GM12891 (cell line): Measurements from ENCODE around the gene KCNG3.

Experiments used
- PAX5 ChIP-seq: IDR thresholded peaks from 2 replicates; pipeline ENCODE4 v1.6.1; 2011; ENCODE audit warnings: low read length, moderate library complexity, mild to moderate bottlenecking; ENCODE audit not compliant: insufficient read depth, severe bottlenecking
- POLR2A ChIP-seq: IDR thresholded peaks from 2 replicates; pipeline ENCODE4 v1.6.1; 2011; ENCODE audit warnings: low read depth, low read length, control low read depth
- POLR2AphosphoS5 ChIP-seq: IDR thresholded peaks from 2 replicates; pipeline ENCODE4 v1.6.1; 2011; ENCODE audit warnings: low read depth, low read length, control low read depth

DNA sequence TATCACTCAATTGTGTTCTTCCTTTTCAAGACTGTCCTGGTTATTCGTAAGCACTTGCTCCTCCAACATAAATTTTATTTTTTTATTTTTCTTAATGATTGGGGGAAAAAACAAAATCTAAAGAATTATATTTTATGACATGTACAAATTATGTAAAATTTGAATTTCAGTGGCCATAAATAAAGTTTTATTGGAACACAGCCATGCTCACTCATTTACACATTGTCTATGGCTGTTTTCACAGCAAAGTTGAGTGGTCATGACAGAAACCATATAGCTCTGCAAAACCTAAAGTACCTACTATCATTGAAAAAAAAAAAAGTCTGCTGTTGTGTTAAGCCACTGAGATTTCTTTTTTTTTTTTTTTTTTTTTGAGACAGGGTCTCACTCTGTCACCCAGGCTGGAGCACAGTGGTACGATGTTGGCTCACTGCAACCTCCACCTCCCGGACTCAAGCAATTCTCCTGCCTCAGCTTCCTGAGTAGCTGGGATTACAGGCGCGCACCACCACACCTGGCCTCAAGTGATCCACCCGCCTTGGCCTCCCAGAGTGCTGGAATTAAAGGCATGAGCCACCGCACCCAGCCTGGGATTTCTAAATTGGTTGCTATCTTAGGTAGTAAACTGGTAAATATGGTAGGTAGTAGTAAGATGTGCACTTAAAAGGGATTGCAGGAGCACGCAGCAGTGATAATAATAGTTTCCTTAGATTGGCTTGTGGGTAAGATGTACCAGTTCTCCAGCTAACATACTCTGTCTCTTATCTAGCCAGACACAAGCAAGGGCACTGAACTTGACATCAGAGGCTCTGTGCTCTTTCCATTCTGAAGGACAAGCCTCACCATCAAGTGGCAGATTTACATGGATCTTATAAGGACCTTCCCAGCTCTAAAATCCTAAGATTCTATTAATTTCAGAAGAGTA, 44.4 kb downstream of the KCNG3 start:
- no peak for TF ChIP-seq POLR2A
- no peak for TF ChIP-seq POLR2AphosphoS5
- TF ChIP-seq PAX5 = no peak
